HG03196 (cell line): ENCODE results near the gene NFYC.

Experiments used
- ATAC-seq: cut with Tn5 transposase; IDR thresholded peaks from one replicate; pipeline ENCODE4 v1.9.1; 2021; ENCODE audit not compliant: unreplicated experiment

Gene NFYC

GRCh38 chr1:40777224-40777970 is 85.9 kb downstream of the NFYC start:
- ATAC-seq, result no peak

GRCh38 chr1:40780678-40781607 is 89.4 kb downstream of the NFYC start:
- ATAC-seq, result no peak

GRCh38 chr1:40781608-40781971 is 90.1 kb downstream of the NFYC start:
- no peak for ATAC-seq

DNA sequence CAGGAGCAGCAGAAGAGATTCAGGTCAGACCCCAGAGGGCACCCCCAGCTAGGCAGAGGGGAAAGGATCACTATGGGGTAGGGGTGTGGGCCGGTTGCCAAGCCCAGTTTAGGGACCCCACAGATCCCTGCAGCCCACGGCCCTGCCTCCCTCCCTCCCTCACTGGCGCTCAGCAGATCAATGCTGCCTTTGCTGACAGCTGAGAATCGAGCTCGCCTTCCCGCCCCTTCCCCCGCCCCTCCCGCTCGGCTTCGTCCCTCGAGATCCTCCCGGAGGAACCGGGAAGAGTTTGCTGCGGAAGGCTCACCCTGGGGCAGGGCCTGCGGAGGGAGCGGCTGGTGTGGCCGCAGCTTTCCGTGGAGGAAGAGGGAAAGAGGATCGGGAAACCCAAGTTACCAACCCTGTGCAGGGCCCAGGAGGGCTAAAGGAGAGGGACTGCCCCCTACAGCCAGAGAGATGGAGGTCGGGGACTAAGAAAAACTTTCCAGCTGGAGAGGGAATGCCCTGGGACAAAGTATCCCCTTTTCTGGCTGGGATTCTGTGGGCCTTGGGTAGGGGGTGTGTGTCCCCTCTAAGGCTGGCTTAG is 91.0 kb downstream of the NFYC start:
- ATAC-seq, result no peak

- ATAC-seq, result no peak
Measured at GRCh38 chr1:40783001-40783905, 91.7 kb downstream of the NFYC start, which contains the start of gene KCNQ4. KCNQ4 (plus strand) TSS chr1:40783787; CDS start chr1:40784094, 307 bp downstream.

GRCh38 chr1:40784141-40784770 is 92.8 kb downstream of the NFYC start:
- ATAC-seq, result no peak

GRCh38 chr1:40784771-40785151 is 93.3 kb downstream of the NFYC start:
- no peak for ATAC-seq

DNA sequence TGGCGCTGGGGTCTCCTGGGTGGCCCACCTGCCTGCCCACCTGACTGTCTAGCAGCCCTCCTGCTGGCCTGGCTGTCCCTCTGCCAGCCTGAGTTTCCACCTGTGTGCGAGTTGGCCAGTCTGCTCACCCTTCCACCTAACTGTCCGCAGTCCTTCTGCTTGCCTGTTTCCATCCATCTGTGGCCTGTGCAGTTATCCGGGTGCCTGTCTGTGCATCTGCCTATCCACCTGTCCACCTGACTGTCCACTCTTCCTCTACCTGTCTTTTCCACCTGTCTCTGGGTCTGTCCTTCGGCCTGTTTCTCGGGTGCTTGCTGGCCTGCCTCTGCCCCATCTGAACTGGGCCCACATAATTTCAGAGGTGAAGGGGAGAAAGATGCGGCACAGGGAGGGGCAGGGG is 93.9 kb downstream of the NFYC start:
- ATAC-seq, result no peak

- ATAC-seq, result no peak
Measured at GRCh38 chr1:40786171-40786994, 94.9 kb downstream of the NFYC start.

- no peak for ATAC-seq
Measured at GRCh38 chr1:40786995-40787705, 95.6 kb downstream of the NFYC start.

GRCh38 chr1:40787737-40788560 is 96.4 kb downstream of the NFYC start:
- ATAC-seq, result no peak

DNA sequence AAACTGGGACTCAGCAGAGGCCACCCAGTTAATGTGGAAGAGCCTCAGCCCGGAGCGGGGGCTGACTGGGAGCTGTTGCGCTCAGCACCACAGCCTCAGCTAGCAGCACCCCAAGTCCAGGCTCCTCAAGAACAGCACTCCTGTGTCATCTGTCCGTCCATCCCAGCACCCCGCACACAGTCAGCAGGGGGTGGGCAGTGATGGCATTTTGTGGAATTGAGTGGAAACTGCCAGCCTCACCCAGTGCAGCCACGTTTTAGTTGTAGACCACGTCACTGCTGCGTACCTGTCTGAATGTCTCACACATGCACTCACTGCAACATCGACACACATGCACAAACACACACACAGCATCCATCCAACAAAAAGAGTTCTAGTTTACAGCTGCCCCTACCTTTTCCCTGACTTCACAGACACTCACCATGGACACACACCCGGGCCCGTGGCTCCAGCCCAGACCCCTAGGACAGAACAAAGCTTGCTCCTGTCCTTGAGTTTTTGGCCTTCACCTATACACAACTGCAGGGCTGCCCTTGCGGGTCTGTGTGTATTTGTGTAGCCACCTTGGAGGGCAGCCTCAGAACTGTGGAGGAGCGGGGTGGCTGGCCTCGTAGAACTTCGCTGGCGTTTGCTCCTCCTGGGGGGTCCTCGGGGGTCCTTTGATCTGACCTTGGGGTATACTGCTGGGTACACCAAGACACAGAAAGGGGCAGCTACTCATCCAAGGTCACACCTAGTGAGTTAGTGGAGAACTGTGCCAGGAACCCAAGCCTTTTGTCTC is 97.2 kb downstream of the NFYC start:
- no peak for ATAC-seq

GRCh38 chr1:40789342-40789598 is 97.8 kb downstream of the NFYC start:
- ATAC-seq, result no peak

- no peak for ATAC-seq
Measured at GRCh38 chr1:40789661-40790430, 98.3 kb downstream of the NFYC start.

GRCh38 chr1:40792036-40792435 is 100.5 kb downstream of the NFYC start:
- ATAC-seq, result no peak

GRCh38 chr1:40793617-40794016 is 102.1 kb downstream of the NFYC start:
- no peak for ATAC-seq

GRCh38 chr1:40794048-40794447 is 102.5 kb downstream of the NFYC start:
- no peak for ATAC-seq
